GM19193 (cell line): ENCODE measurements around the gene PDE2A.

Experiments used
- POLR2A ChIP-seq: IDR thresholded peaks from 4 replicates; pipeline ENCODE4 v1.6.1; 2011; ENCODE audit not compliant: insufficient read depth, insufficient read length; ENCODE audit errors: extremely low read depth

The PDE2A gene

GRCh38 chr11:72544589-72544988 lies 129.6 kb downstream of the PDE2A start:
- TF ChIP-seq POLR2A: no peak

- TF ChIP-seq POLR2A: no peak
Measured at GRCh38 chr11:72543849-72544542, 130.2 kb downstream of the PDE2A start.

- TF ChIP-seq POLR2A: no peak
Measured at GRCh38 chr11:72541257-72541974, 132.8 kb downstream of the PDE2A start.

- no peak for TF ChIP-seq POLR2A
Measured at GRCh38 chr11:72537051-72537450, 137.2 kb downstream of the PDE2A start.

GRCh38 chr11:72535194-72535547 lies 139.1 kb downstream of the PDE2A start:
- no peak for TF ChIP-seq POLR2A

GRCh38 chr11:72534371-72535193 lies 139.6 kb downstream of the PDE2A start:
- no peak for TF ChIP-seq POLR2A

- no peak for TF ChIP-seq POLR2A
Measured at GRCh38 chr11:72529068-72529467, 145.2 kb downstream of the PDE2A start.

GRCh38 chr11:72528121-72528520 lies 146.1 kb downstream of the PDE2A start:
- no peak for TF ChIP-seq POLR2A
